Omental fat pad (tissue), 4 donors: ENCODE measurements around the gene TRIO. TPM values are rescaled to one million over a fixed set of nuclear protein-coding genes. Genes with fewer than 3 reads are reported as not detected.

ENCODE experiments used
- ATAC-seq: fragments of 150-250 bp; one replicate; pipeline ENCODE4 v1.9.1; 2016; ENCODE audit warnings: mild to moderate bottlenecking, moderate library complexity; ENCODE audit not compliant: low FRiP score
- DNase-seq: peaks from one replicate; pipeline ENCODE4 v3.0.0-alpha.2; 2019; ENCODE audit warnings: low spot score
- total RNA-seq, 4 donors: library from RNA; depleted of rRNA; stranded (reverse); fragments of >200 nt; gene quantifications; one replicate each; pipeline ENCODE4 v1.1.0, GENCODE V29; 2016
- TF ChIP-seq, protein P1 (sequence below), 3 donors: fragments of 450-650 bp; IDR thresholded peaks; one replicate each; pipeline ENCODE4 v1.5.1; 2016 to 2017; ENCODE audit warnings: antibody characterized with exemption in 3 of 3, mild to moderate bottlenecking in 3 of 3, moderate library complexity in 2 of 3

The TRIO gene
- total RNA-seq, 4 donors from 2014 or later: 125 to 370 (median 193) TPM

DNA sequence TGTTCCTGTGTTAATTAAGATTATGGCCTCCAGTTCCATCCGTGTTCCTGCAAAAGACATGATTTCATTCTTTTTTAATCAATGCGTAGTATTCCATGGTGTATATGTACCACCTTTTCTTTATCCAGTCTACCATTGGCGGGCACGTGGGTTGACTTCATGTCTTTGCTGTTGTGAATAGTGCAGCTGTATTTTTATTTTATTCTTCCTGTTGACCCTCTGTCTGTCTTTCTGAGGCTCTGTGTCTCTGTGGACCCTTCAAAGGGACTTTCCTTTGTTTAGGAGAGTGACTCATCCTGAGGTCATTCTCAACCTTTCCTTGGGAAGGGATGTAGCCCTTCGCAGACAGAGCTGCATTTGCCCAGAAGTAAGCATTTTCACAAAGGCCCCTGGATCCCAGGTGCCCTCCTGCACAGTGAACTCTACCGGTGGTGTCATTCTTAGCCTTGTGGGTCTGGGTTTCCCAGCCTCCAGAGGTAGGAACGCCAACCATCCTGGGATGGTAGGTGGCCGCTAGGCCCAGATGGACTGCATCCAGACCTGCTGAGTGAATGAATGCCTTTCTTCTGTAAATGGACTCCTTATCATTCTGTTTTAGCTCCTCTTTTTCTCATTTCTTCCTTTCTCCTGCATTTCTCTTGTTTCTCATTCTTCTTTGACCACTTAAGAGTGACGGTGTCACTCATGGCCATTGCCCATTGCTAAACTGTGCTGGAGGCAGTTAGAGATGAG lies 22.4 kb downstream of the TRIO start:
- TF ChIP-seq, protein P1, sequence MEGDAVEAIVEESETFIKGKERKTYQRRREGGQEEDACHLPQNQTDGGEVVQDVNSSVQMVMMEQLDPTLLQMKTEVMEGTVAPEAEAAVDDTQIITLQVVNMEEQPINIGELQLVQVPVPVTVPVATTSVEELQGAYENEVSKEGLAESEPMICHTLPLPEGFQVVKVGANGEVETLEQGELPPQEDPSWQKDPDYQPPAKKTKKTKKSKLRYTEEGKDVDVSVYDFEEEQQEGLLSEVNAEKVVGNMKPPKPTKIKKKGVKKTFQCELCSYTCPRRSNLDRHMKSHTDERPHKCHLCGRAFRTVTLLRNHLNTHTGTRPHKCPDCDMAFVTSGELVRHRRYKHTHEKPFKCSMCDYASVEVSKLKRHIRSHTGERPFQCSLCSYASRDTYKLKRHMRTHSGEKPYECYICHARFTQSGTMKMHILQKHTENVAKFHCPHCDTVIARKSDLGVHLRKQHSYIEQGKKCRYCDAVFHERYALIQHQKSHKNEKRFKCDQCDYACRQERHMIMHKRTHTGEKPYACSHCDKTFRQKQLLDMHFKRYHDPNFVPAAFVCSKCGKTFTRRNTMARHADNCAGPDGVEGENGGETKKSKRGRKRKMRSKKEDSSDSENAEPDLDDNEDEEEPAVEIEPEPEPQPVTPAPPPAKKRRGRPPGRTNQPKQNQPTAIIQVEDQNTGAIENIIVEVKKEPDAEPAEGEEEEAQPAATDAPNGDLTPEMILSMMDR (IDR thresholded peaks at IDR 0.05): no peak
- DNase-seq: no peak
- peak; percentile 33 for ATAC-seq

DNA sequence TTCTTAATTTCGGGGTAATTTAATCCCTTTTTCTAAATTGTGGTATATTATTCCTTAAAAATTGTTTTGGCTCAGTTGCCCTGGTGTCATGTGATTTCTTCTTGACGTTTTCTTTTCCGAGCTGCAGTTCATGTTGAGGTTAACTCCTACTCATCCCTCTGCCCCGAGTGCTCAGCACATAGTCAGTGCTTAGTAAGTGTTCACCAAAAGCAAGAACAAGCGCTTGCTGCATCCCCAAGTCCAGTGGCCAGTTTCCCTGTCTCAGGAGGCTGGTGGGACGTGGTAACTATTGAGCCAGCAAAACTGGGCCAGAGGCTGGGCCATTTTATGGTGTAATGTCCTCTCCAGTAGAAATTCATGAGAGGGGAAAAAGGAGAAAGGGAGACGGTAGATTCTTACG lies 23.3 kb downstream of the TRIO start:
- DNase-seq (no peak), ATAC-seq (no peak)
- TF ChIP-seq, protein P1 (IDR thresholded peaks at IDR 0.05): no peak

DNA sequence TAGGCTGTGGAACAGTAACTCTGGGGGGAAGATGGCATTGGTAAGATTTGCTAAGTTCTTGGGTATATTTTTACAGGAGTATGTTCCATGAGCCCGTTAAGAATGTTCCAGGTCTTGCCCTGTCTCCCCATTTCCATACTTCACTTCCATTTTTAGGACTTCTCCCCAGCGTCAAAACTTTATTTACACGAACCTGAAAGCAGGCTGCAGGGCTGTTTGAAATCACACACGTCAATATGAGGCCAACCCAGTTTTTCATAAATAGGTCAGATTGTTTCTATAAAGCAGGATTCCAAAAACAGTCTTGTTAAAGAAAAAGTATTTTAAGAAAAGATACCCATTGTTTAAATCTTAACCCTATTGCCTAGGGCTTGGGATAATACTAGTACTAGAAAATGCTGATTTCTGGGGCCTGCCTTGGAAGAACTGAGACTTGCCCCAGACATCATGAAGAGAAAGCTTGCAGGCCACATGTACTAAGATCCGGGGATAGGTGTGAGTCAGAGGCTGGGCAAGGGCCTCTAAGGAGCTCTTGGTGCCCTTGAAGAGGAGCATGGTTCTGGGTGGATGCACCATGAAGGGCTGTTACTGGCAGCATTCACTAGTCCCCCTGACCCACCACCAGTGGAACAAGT lies 24.2 kb downstream of the TRIO start:
- TF ChIP-seq, protein P1 (IDR thresholded peaks at IDR 0.05): no peak
- DNase-seq: no peak
- no peak for ATAC-seq

DNA sequence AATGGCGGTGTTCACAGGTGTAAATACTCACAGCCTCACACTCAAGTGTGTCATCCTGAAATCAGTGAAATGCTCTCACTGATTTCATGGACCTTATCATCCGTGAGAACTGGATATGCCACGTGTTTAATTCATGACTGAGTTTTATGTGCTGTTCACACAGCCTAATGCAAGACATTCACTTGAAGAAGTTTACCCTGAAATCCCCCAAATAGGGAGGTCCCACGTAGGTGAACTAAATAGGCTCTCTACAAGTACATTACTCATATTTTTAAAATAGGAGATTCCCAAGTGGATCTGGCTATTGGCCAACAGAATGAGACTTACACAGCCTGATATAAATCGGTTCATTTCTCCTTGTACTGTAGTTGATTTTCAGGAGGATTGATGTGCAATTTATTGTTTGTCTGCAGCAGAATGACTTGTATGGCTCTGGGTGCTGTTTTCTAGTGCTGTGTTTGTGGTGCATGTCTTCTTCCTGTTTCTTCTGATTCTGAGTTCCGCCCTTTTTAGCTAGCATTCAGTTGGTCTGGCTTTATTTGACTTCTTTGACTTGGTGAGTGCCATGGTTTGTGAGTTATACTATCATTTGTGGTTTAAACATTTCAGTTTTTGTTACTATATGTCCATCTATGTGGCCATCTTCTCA lies 25.1 kb downstream of the TRIO start:
- ATAC-seq (peak; percentile 28), DNase-seq (no peak)
- TF ChIP-seq, protein P1 (IDR thresholded peaks at IDR 0.05): no peak

DNA sequence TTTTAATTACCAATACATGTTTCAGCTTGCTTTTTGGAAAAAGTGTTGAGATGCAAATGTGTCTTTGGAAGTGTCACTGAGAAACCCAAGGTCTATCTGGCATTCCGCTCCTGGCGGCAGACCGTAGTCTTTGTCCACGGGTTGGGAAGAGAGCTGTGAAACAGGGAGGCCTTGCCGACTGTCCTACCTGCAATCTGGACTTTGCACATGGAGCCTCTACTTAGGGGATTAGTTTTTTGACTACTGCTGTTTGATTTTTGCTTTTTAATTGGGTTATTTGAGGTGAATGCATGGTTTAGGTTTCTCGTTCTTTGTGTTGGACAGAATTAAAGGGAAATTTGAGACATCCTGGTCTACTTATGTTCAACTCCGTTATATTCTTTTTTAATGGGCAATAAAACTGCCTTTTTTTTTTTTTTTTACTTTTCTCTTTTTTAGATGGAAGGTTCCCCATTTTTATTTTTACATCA lies 25.7 kb downstream of the TRIO start:
- ATAC-seq: no peak
- TF ChIP-seq, protein P1 (IDR thresholded peaks at IDR 0.05): no peak
- no peak for DNase-seq

- no peak for ATAC-seq
- TF ChIP-seq, protein P1 (IDR thresholded peaks at IDR 0.05): no peak
- DNase-seq: no peak
These were observed 27.9 kb downstream of the TRIO start for GRCh38 chr5:14171046-14171445.
